GM20000 (cell line): ENCODE results near the gene ARR3.
"Not testable (repeated sequence)": the region's sequence is repeated elsewhere in the genome, so short reads cannot be mapped to it uniquely, and the experiment has no call there.

Experiments
- DNase-seq: peaks from one replicate; pipeline ENCODE4 v3.0.0; 2012; ENCODE audit warnings: low spot score
- CTCF ChIP-seq: IDR thresholded peaks from 2 replicates; pipeline ENCODE4 v1.5.1; 2012; ENCODE audit warnings: mild to moderate bottlenecking, control low read depth; ENCODE audit errors: extremely low read depth, missing control alignments

Gene ARR3

GRCh38 chrX:70241501-70241900 is 26.6 kb upstream of the ARR3 start:
- TF ChIP-seq CTCF = no peak
- DNase-seq = no peak

GRCh38 chrX:70243601-70244000 is 24.5 kb upstream of the ARR3 start:
- not testable (repeated sequence) for DNase-seq

- DNase-seq = no peak
- no peak for TF ChIP-seq CTCF
These were observed 23.3 kb upstream of the ARR3 start for GRCh38 chrX:70244881-70245280.

GRCh38 chrX:70247252-70247651 is 20.9 kb upstream of the ARR3 start:
- TF ChIP-seq CTCF = no peak
- no peak for DNase-seq

- DNase-seq = no peak
- no peak for TF ChIP-seq CTCF
These were observed 15.6 kb upstream of the ARR3 start for GRCh38 chrX:70252491-70252890.

- no peak for DNase-seq
- no peak for TF ChIP-seq CTCF
These were observed 14.6 kb upstream of the ARR3 start for GRCh38 chrX:70253377-70254062.

- no peak for TF ChIP-seq CTCF
- DNase-seq = no peak
These were observed 14.1 kb upstream of the ARR3 start for GRCh38 chrX:70254063-70254400.

GRCh38 chrX:70254909-70255308 is 13.2 kb upstream of the ARR3 start:
- DNase-seq = no peak
- TF ChIP-seq CTCF = no peak
